Measurements from ENCODE around the gene KIAA1549.

DNA sequence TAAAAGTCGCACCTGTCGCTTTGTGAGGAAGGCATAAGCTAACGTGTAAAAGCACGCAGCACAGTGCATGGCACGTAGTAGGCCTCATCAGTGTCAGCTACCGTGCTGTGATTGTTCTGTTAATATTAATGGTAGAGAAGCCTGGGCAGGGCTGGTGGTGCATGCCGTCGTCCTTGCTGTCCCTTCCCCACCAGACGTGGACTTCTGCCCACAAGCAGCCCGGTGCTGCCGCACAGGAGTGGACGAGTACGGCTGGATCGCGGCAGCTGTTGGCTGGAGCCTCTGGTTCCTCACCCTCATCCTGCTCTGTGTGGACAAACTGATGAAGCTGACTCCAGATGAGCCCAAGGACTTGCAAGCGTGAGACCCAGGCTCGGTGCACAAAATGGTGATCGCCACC lies 178.5 kb downstream of the KIAA1549 start:
- TF ChIP-seq, protein P1, sequence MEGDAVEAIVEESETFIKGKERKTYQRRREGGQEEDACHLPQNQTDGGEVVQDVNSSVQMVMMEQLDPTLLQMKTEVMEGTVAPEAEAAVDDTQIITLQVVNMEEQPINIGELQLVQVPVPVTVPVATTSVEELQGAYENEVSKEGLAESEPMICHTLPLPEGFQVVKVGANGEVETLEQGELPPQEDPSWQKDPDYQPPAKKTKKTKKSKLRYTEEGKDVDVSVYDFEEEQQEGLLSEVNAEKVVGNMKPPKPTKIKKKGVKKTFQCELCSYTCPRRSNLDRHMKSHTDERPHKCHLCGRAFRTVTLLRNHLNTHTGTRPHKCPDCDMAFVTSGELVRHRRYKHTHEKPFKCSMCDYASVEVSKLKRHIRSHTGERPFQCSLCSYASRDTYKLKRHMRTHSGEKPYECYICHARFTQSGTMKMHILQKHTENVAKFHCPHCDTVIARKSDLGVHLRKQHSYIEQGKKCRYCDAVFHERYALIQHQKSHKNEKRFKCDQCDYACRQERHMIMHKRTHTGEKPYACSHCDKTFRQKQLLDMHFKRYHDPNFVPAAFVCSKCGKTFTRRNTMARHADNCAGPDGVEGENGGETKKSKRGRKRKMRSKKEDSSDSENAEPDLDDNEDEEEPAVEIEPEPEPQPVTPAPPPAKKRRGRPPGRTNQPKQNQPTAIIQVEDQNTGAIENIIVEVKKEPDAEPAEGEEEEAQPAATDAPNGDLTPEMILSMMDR (IDR thresholded peaks at IDR 0.05): no peak
- TF ChIP-seq POLR2A (IDR thresholded peaks at IDR 0.05): no peak

All from lower leg skin (tissue), 3 donors.